Ovary (tissue), 9 donors: ENCODE data around the gene NATD1. TPM values are rescaled to one million over a fixed set of nuclear protein-coding genes. Genes with fewer than 3 reads are reported as not detected.
"Not testable (repeated sequence)": the region's sequence is repeated elsewhere in the genome, so short reads cannot be mapped to it uniquely, and the experiment has no call there.

Experiments
- DNase-seq, 5 donors: peaks; one replicate each; pipeline ENCODE4 v3.0.0-alpha.2; 2019 to 2020
- H3K27ac ChIP-seq, 2 donors: fragments of 200-600 bp; one replicate each; pipeline versions ENCODE4 v1.5.1 to v1.8.0; 2019 to 2022
- H3K27me3 ChIP-seq: fragments of 200-600 bp; one replicate; pipeline ENCODE4 v1.8.0; 2022
- H3K36me3 ChIP-seq: fragments of 200-600 bp; sonication (generic); one replicate; pipeline ENCODE4 v1.5.1; 2019
- H3K4me1 ChIP-seq: one replicate; pipeline ENCODE4 v1.8.1; 2013; ENCODE audit warnings: mild to moderate bottlenecking, moderate library complexity; ENCODE audit not compliant: insufficient read depth
- H3K4me3 ChIP-seq: fragments of 200-600 bp; sonication (generic); one replicate; pipeline ENCODE4 v1.5.1; 2017
- H3K9me3 ChIP-seq, 2 donors: fragments of 200-600 bp in 1 of 2; sonication (generic) in 1 of 2; one replicate each; pipeline versions ENCODE4 v1.5.1 to v1.8.1; 2013 to 2019; ENCODE audit warnings: mild to moderate bottlenecking in 1 of 2, moderate library complexity in 1 of 2
- EP300 ChIP-seq: sonication (generic); formaldehyde crosslinking; IDR thresholded peaks from one replicate; pipeline ENCODE4 v1.6.1; 2017; ENCODE audit warnings: antibody characterized with exemption
- POLR2A ChIP-seq: fragments of 450-650 bp; IDR thresholded peaks from one replicate; pipeline ENCODE4 v1.6.1; 2017; ENCODE audit warnings: antibody characterized with exemption, mild to moderate bottlenecking, moderate library complexity
- WGBS, 3 donors: extraction: QIAGEN DNeasy Blood & Tissue Kit in 1 of 3; methylation state at CpG; one replicate each; pipeline versions ENCODE4 v1.1.5 to v1.1.7; 2013 to 2017; 5-methylcytosine and 5-hydroxymethylcytosine counted together
- intact Hi-C, 4 donors: fragments of 100-400 bp; cut with DNase I; formaldehyde crosslinking; loops; one replicate each; pipeline versions ENCODE4 v1.11.0 to v1.15.1; 2022 to 2023
- polyA plus RNA-seq, 2 donors: library from polyadenylated mRNA; stranded (reverse); fragments of 200-250 nt in 1 of 2; fragments of 350-450 nt in 1 of 2; fragmentation: Illumina TruSeq in 1 of 2; extraction: RNeasy Lipid Tissue Mini Kit (QIAGEN cat#74804) in 1 of 2; gene quantifications; one replicate each; pipeline ENCODE4 v1.2.3, GENCODE V29; 2013 to 2014
- total RNA-seq, 7 donors: library from RNA; depleted of rRNA in 2 of 7; stranded (reverse); fragments of >200 nt in 2 of 7; fragmentation: NEBNext Ultra II Directional in 3 of 7; extraction: Animal tissue kit (Norgen Biotek cat#: 25700) in 3 of 7; gene quantifications; one replicate each; pipeline versions ENCODE4 v1.1.0 to v1.2.4, GENCODE V29; 2016 to 2023
- TF ChIP-seq, protein P1 (sequence below), 3 donors: fragments of 450-650 bp in 2 of 3; fragments of 200-600 bp in 1 of 3; IDR thresholded peaks; one replicate each; pipeline versions ENCODE4 v1.5.1 to v1.8.0; 2016 to 2022; ENCODE audit warnings: antibody characterized with exemption in 3 of 3, mild to moderate bottlenecking in 1 of 3
- donor health status: DM: no; HTN: no; CAD: no; lungs with moderate emphysema.
- donor health status: DM: no; HTN: no; CAD: no.
- donor health status: Bipolar disorder and iron deficiency.
- donor health status: DM: yes; HTN: yes; CAD: no.
- donor health status: DM: no; HTN: no; CAD: no.
- donor health status: DM: yes; HTN: yes; CAD: no.

The NATD1 gene
- total and polyA plus RNA-seq, 9 donors: 2.8 to 9.0 (median 5.3) TPM

DNA sequence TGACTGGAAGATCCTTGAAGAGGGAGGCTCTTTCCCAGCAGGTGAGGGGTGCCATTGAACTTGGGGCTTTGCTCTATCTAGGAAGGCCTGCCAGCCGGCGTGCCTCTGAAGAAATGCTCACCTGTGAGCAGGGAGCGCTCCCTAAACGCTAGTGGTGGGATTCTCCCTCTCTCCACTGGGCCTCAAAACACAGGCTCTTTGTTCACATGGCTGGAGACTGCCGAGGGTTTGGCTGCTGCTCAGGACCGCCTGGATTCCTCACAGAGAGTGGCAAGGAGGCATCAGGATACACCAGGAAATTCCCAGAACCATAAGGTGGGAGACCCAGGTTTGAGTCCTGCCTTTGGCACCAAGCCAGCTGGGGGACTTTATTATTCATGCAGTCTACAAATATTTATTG lies 21.7 kb downstream of the NATD1 start:
- no peak for DNase-seq
- H3K9me3 ChIP-seq: no peaks in the 10 kb centered on the region
- 72 to 78% (median 76%) methylated on average over 6 of the region's 6 CpGs for WGBS, 3 donors
- no peak overlapping the region for H3K4me3 ChIP-seq
- no peaks in the 10 kb centered on the region for H3K4me1 ChIP-seq
- intact Hi-C loops: no loop called here
- H3K36me3 ChIP-seq: no peaks in the 10 kb centered on the region
- no peak overlapping the region for H3K27ac ChIP-seq
- no peak for TF ChIP-seq EP300
- no peak for TF ChIP-seq POLR2A
- no peaks in the 10 kb centered on the region for H3K27me3 ChIP-seq

DNA sequence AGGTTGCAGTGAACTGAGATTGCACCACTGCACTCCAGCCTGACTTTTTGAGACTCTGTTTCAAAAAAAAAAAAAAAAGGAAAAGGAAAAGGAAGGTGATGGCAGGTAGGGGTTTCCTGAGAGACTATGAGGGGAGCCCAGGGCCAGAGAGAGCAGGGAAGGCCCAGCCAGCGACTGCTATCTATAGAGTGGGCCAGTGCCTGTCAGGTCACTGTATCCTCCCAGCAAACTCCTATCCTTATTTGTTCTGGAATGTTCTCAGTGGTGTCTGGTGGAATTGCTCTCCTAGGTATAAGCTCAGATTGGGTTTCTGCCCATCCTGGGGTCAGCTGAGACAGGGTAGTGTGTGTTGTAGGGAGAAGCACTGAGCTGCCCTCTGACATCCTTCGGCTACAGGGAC lies 24.4 kb downstream of the NATD1 start:
- intact Hi-C loops: no loop called here
- no peak overlapping the region for H3K27ac ChIP-seq
- no peak overlapping the region for H3K4me3 ChIP-seq
- WGBS, 3 donors: 67 to 82% (median 80%) methylated on average over 2 of the region's 2 CpGs
- DNase-seq: no peak
- no peaks in the 10 kb centered on the region for H3K4me1 ChIP-seq
- no peak for TF ChIP-seq POLR2A
- TF ChIP-seq, protein P1, sequence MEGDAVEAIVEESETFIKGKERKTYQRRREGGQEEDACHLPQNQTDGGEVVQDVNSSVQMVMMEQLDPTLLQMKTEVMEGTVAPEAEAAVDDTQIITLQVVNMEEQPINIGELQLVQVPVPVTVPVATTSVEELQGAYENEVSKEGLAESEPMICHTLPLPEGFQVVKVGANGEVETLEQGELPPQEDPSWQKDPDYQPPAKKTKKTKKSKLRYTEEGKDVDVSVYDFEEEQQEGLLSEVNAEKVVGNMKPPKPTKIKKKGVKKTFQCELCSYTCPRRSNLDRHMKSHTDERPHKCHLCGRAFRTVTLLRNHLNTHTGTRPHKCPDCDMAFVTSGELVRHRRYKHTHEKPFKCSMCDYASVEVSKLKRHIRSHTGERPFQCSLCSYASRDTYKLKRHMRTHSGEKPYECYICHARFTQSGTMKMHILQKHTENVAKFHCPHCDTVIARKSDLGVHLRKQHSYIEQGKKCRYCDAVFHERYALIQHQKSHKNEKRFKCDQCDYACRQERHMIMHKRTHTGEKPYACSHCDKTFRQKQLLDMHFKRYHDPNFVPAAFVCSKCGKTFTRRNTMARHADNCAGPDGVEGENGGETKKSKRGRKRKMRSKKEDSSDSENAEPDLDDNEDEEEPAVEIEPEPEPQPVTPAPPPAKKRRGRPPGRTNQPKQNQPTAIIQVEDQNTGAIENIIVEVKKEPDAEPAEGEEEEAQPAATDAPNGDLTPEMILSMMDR (IDR thresholded peaks at IDR 0.05): no peak
- TF ChIP-seq EP300: no peak
- H3K9me3 ChIP-seq: no peaks in the 10 kb centered on the region
- H3K27me3 ChIP-seq: no peaks in the 10 kb centered on the region
- H3K36me3 ChIP-seq: no peaks in the 10 kb centered on the region

DNA sequence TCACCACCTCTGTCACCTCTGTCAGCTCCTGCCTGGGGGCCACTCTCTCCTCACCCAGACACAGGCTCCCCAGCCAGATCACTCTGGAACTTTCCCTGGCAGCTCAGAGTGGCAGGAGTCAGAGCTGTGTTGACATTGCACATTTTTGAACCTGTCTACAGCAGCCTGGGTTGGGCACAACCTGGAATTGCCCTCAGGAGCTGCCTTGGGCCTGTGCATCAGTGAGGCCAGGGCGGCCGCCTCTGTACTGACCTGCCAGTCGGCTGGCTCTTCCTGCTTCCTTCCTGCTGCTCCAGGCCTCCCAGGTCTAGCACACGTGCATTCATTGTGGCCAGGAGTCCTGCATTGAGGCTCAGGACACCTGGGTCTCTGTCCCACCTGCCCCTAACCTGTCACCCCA lies 25.1 kb downstream of the NATD1 start:
- Histone ChIP-seq H3K27me3 (no peaks in the 10 kb centered on the region), H3K36me3 (no peaks in the 10 kb centered on the region), H3K9me3 (no peaks in the 10 kb centered on the region), H3K4me3 (no peak overlapping the region), H3K4me1 (no peaks in the 10 kb centered on the region), H3K27ac (no peak overlapping the region)
- 71 to 83% (median 82%) methylated on average over 4 of the region's 4 CpGs for WGBS, 3 donors
- no peak for DNase-seq
- intact Hi-C loops: no loop called here
- TF ChIP-seq POLR2A (no peak), EP300 (no peak)
- TF ChIP-seq, protein P1 (IDR thresholded peaks at IDR 0.05): no peak

DNA sequence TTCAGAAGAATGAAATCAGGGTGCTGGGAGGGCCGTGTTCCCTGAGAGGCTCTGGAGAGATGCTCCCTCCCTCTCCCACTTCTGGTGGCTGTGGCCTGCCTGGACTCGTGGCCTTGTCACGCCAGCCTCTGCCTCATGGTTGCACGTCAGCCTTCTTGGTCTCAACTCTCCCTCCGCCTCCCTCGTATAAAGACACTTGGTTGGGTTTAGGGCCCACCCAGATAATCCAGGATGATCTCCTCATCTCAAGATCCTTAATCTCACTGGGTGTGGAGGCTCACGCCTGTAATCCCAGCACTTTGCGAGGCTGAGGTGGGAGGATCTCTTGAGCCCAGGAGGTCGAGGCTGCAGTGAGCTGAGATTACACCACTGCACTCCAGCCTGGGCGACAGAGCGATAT lies 25.9 kb downstream of the NATD1 start:
- DNase-seq, intact Hi-C loops, H3K27me3 ChIP-seq, H3K9me3 ChIP-seq, H3K36me3 ChIP-seq, H3K4me1 ChIP-seq, H3K27ac ChIP-seq, H3K4me3 ChIP-seq: not testable (repeated sequence)
- WGBS, 3 donors: 83 to 86% (median 84%) methylated on average over 11 of the region's 11 CpGs

DNA sequence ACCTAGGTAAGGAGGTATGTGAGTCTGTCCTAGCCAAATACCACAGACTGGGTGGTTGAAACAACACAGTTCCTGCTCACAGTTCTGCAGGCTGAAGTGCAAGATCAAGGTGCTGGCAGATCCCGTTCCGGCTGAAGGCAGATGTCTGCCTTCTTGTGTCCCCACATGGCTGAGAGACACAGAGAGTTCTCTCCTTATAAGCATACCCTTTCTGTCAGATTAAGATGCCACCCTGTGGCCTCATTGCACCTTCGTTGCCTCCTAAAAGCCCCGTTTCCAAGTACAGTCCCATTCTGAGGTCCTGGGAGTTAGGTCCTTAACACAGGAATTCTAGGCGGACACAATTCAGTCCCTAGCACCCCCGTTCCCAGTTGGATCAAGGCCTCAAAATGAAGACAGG lies 30.1 kb downstream of the NATD1 start:
- 92 to 97% (median 94%) methylated on average over 6 of the region's 6 CpGs for WGBS, 3 donors
- TF ChIP-seq, protein P1 (IDR thresholded peaks at IDR 0.05): no peak
- TF ChIP-seq EP300 (no peak), POLR2A (no peak)
- Histone ChIP-seq H3K27ac (no peak overlapping the region), H3K27me3 (no peaks in the 10 kb centered on the region), H3K9me3 (no peaks in the 10 kb centered on the region), H3K36me3 (no peaks in the 10 kb centered on the region), H3K4me3 (no peak overlapping the region), H3K4me1 (no peaks in the 10 kb centered on the region)
- intact Hi-C loops: no loop called here
- DNase-seq: no peak
